ENCODE data around the gene HTR1D.
"Not testable (repeated sequence)": the region's sequence is repeated elsewhere in the genome, so short reads cannot be mapped to it uniquely, and the experiment has no call there.

HTR1D gene

GRCh38 chr1:23216771-23217420 is 406 bp downstream of the HTR1D start:
- no peak for DNase-seq

- no peak for DNase-seq
Observed at GRCh38 chr1:23215751-23216449, 1.4 kb downstream of the HTR1D start.

- no peak for DNase-seq
Observed at GRCh38 chr1:23215291-23215690, 2.0 kb downstream of the HTR1D start.

GRCh38 chr1:23214640-23215039 is 2.7 kb downstream of the HTR1D start:
- no peak for DNase-seq

- DNase-seq: no peak
Observed at GRCh38 chr1:23211955-23212354, 5.3 kb downstream of the HTR1D start.

GRCh38 chr1:23210963-23211362 is 6.3 kb downstream of the HTR1D start:
- DNase-seq: no peak

- no peak for DNase-seq
Observed at GRCh38 chr1:23210351-23210785, 6.9 kb downstream of the HTR1D start.

- no peak for DNase-seq
Observed at GRCh38 chr1:23209770-23210169, 7.5 kb downstream of the HTR1D start.

GRCh38 chr1:23208527-23208926 is 8.8 kb downstream of the HTR1D start:
- DNase-seq: no peak

GRCh38 chr1:23207733-23208132 is 9.6 kb downstream of the HTR1D start:
- DNase-seq: not testable (repeated sequence)

GRCh38 chr1:23202263-23202749 is 15.0 kb downstream of the HTR1D start:
- DNase-seq: no peak

- DNase-seq: no peak
Observed at GRCh38 chr1:23200883-23201282, 16.4 kb downstream of the HTR1D start.

GRCh38 chr1:23198373-23198772 is 18.9 kb downstream of the HTR1D start:
- no peak for DNase-seq

- no peak for DNase-seq
Observed at GRCh38 chr1:23196627-23197328, 20.5 kb downstream of the HTR1D start.

- DNase-seq: no peak
Observed at GRCh38 chr1:23194119-23194984, 22.9 kb downstream of the HTR1D start.

- no peak for DNase-seq
Observed at GRCh38 chr1:23193391-23194118, 23.7 kb downstream of the HTR1D start.

GRCh38 chr1:23191199-23191598 is 26.1 kb downstream of the HTR1D start:
- no peak for DNase-seq

GRCh38 chr1:23188936-23189452 is 28.3 kb downstream of the HTR1D start:
- not testable (repeated sequence) for DNase-seq

GRCh38 chr1:23188434-23188884 is 28.8 kb downstream of the HTR1D start:
- no peak for DNase-seq

- no peak for DNase-seq
Observed at GRCh38 chr1:23187637-23188036, 29.7 kb downstream of the HTR1D start.

GRCh38 chr1:23185381-23185780 is 31.9 kb downstream of the HTR1D start:
- DNase-seq: no peak

Measured in midbrain (tissue), 1 donor.